Renal cortical epithelial cell (primary cell): ENCODE measurements around the gene TSSK2. TPM values are rescaled to one million over a fixed set of nuclear protein-coding genes. Genes with fewer than 3 reads are reported as not detected.
A peak's percentile ranks its signal among the peaks of the same experiment; 100 is the strongest.

Source experiments
- DNase-seq: peaks from one replicate; pipeline ENCODE4 v3.0.0-alpha.2; 2011; ENCODE audit warnings: low read depth
- total RNA-seq: library from RNA; depleted of rRNA; stranded (reverse); fragments of >200 nt; gene quantifications from 2 replicates; pipeline ENCODE4 v1.2.3, GENCODE V29; 2014

TSSK2 gene
- total RNA-seq, 1 donor from 2014 or later = not detected

GRCh38 chr22:19169002-19169946 is 38.2 kb downstream of the TSSK2 start:
- DNase-seq = no peak

- DNase-seq = no peak
Observed at GRCh38 chr22:19169947-19170318, 38.8 kb downstream of the TSSK2 start.

- no peak for DNase-seq
Observed at GRCh38 chr22:19172213-19173046, 41.3 kb downstream of the TSSK2 start.

GRCh38 chr22:19173047-19174035 is 42.2 kb downstream of the TSSK2 start:
- DNase-seq = no peak

GRCh38 chr22:19174106-19175025 is 43.3 kb downstream of the TSSK2 start:
- peak; percentile 47 for DNase-seq

GRCh38 chr22:19175026-19175601 is 44.0 kb downstream of the TSSK2 start:
- DNase-seq = no peak

- no peak for DNase-seq
Observed at GRCh38 chr22:19175602-19176174, 44.6 kb downstream of the TSSK2 start.

GRCh38 chr22:19176175-19176643 is 45.1 kb downstream of the TSSK2 start:
- DNase-seq = no peak

GRCh38 chr22:19176732-19177131 is 45.6 kb downstream of the TSSK2 start:
- DNase-seq = no peak

GRCh38 chr22:19177164-19178064 is 46.3 kb downstream of the TSSK2 start:
- DNase-seq = no peak

- no peak for DNase-seq
Observed at GRCh38 chr22:19178065-19178656, 47.1 kb downstream of the TSSK2 start.

GRCh38 chr22:19178657-19179496 is 47.8 kb downstream of the TSSK2 start, which contains the start of gene SLC25A1:
Gene SLC25A1 (minus strand): TSS chr22:19178736. CDS start chr22:19178673, 63 bp downstream.
- DNase-seq = peak; percentile 53

GRCh38 chr22:19179497-19180048 is 48.5 kb downstream of the TSSK2 start:
- peak; percentile 71 for DNase-seq

GRCh38 chr22:19180234-19180633 is 49.1 kb downstream of the TSSK2 start:
- DNase-seq = no peak

GRCh38 chr22:19180740-19181410 is 49.8 kb downstream of the TSSK2 start:
- DNase-seq = no peak
